Measurements from ENCODE around the gene WWOX.

- TF ChIP-seq BRD4 (CRISPR knock-in tag; IDR thresholded peaks at IDR 0.05) (no peak), ZNF20 (CRISPR knock-in tag; IDR thresholded peaks at IDR 0.05) (no peak), CTCF (CRISPR knock-in tag; IDR thresholded peaks at IDR 0.05) (no peak), ZFX (CRISPR knock-in tag; IDR thresholded peaks at IDR 0.05; ENCODE audit: low read depth) (no peak), WIZ (CRISPR knock-in tag; IDR thresholded peaks at IDR 0.05) (no peak), MAF1 (CRISPR knock-in tag; IDR thresholded peaks at IDR 0.05; ENCODE audit: borderline replicate concordance) (no peak), PATZ1 (CRISPR knock-in tag; IDR thresholded peaks at IDR 0.05) (no peak), ZNF878 (CRISPR knock-in tag; IDR thresholded peaks at IDR 0.05) (no peak)
These were observed 881.4 kb downstream of the WWOX start for GRCh38 chr16:78980825-78981224.
